Measurements from ENCODE around the gene TMEM147. TPM values are rescaled to one million over a fixed set of nuclear protein-coding genes. Genes with fewer than 3 reads are reported as not detected.

The TMEM147 gene
- total and polyA plus RNA-seq, 2 of the 13 experiments (the other 11 are each of a cell fraction or from before 2014, with no cell fraction given), result 141 to 176 TPM

DNA sequence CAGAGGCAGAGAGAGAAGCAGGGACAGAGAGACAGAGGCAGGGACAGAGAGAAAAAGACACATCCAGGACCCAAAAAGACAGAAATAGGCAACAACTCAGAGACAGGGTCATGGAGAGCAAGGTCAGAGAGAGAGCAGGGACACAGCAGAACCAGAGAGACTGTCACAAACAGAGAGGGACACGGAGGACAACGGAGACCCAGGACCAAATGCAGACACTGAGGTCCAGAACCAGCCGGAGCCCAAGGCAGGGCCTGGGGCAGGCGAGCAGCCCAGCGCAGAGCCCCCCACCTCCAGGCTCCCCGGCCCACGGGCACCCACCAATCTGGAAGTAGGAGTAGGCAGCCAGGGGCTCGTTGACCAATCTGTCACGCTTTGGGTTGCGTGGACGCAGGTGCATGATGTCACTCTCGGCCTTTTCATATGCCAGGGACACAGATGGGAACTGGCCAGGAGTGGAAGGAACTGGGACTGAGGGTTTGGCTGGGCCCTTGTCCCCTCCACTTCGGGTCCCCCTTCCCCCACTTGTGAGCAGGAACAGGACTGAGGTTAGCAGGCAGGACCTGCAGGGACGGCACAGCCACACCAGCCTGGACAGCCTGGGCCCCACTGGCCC, 8.1 kb downstream of the TMEM147 start (continued):
- TF ChIP-seq ZNF331 (CRISPR knock-in tag; IDR thresholded peaks at IDR 0.05), result no peak

DNA sequence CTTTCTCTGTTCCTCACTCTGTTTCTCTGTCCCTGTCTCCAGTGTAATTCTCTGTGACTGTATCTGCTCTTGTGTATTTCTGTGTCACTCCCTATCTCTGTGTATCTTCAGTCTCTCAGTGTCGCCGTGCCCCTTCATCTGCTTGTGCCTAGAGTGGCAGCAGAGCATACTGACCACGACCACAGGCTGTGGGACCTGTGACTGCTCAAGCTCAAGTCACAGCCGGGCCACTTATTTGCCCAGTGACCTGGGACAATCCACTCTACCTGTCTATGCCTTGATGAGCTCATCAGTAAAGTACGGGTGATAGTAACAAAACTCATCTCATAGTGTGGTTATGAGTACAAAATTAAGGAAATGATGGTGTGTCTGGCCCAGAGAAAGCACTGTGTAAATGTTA, 8.7 kb downstream of the TMEM147 start:
- Histone ChIP-seq H2AFZ (ENCODE audit: low read length) (no peak overlapping the region), H3K9ac (ENCODE audit: insufficient read depth, low read depth, low read length) (no peak overlapping the region), H3K4me2 (ENCODE audit: low read depth, low read length) (no peak overlapping the region), H3K9me3 (ENCODE audit: low read length) (no peaks in the 10 kb centered on the region), H3K36me3 (replicated peaks in 1 of 2; ENCODE audit: control insufficient read depth in 1 of 2, insufficient read depth in 2 of 2, low read length in 2 of 2) (no peaks in the 10 kb centered on the region), H3K79me2 (ENCODE audit: insufficient read depth, low read length) (no peaks in the 10 kb centered on the region), H4K20me1 (ENCODE audit: insufficient read depth, low read length) (no peaks in the 10 kb centered on the region), H3K27me3 (ENCODE audit: control insufficient read depth in 1 of 2, insufficient read depth in 2 of 2, low read length in 2 of 2) (peaks cover 1 to 29% of the 10 kb centered on the region in 2 experiments; a peak in 2 of 5 replicates), H3K27ac (ENCODE audit: extremely low read length, insufficient read depth, low read length) (no peak overlapping the region), H3K4me1 (ENCODE audit: insufficient read depth, low read length) (peaks cover 48% of the 10 kb centered on the region), H3K4me3 (replicated peaks in 1 of 3; ENCODE audit: insufficient read depth in 1 of 3, low read depth in 2 of 3, low read length in 3 of 3) (no peak overlapping the region)
- ChIA-PET CTCF (ENCODE audit: low intra/inter-chr PET ratio, low total read pairs) (no interaction called here), POLR2A (no interaction called here)
- intact Hi-C loops (cut with micrococcal nuclease; ENCODE audit: unreplicated experiment) (loop anchor here (10.0 kb wide), 2 partner anchors 61 to 91 kb away; partner anchors contain the start of genes COX6B1, ETV2 and HAUS5), in situ Hi-C loops (cut with HindIII; ENCODE audit: extremely low pct_ligation_motif_present, low pct_unique_long_range_greater_than_20kb) (no loop called here)
- TF ChIP-seq, protein P1, sequence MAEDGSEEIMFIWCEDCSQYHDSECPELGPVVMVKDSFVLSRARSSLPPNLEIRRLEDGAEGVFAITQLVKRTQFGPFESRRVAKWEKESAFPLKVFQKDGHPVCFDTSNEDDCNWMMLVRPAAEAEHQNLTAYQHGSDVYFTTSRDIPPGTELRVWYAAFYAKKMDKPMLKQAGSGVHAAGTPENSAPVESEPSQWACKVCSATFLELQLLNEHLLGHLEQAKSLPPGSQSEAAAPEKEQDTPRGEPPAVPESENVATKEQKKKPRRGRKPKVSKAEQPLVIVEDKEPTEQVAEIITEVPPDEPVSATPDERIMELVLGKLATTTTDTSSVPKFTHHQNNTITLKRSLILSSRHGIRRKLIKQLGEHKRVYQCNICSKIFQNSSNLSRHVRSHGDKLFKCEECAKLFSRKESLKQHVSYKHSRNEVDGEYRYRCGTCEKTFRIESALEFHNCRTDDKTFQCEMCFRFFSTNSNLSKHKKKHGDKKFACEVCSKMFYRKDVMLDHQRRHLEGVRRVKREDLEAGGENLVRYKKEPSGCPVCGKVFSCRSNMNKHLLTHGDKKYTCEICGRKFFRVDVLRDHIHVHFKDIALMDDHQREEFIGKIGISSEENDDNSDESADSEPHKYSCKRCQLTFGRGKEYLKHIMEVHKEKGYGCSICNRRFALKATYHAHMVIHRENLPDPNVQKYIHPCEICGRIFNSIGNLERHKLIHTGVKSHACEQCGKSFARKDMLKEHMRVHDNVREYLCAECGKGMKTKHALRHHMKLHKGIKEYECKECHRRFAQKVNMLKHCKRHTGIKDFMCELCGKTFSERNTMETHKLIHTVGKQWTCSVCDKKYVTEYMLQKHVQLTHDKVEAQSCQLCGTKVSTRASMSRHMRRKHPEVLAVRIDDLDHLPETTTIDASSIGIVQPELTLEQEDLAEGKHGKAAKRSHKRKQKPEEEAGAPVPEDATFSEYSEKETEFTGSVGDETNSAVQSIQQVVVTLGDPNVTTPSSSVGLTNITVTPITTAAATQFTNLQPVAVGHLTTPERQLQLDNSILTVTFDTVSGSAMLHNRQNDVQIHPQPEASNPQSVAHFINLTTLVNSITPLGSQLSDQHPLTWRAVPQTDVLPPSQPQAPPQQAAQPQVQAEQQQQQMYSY (CRISPR knock-in tag; IDR thresholded peaks at IDR 0.05), result no peak
- no peak for TF ChIP-seq SP140L (CRISPR knock-in tag; IDR thresholded peaks at IDR 0.05; ENCODE audit: borderline replicate concordance)
- no peak for FAIRE-seq
- 23% methylated on average over 5 of the region's 5 CpGs for WGBS (ENCODE audit: low lambda C conversion rate)
- no peak for ATAC-seq
- no TSS peak for BruUV-seq (replicated peaks)
- no peak for DNase-seq (ENCODE audit: low spot score)

Measured in HepG2 (cell line).